GM21390 (cell line): ENCODE measurements around the gene MAP3K14.
A peak's percentile ranks its signal among the peaks of the same experiment; 100 is the strongest.
"Not testable (repeated sequence)": the region's sequence is repeated elsewhere in the genome, so short reads cannot be mapped to it uniquely, and the experiment has no call there.

ENCODE experiments used
- ATAC-seq: cut with Tn5 transposase; IDR thresholded peaks from one replicate; pipeline ENCODE4 v1.9.1; 2021; ENCODE audit not compliant: unreplicated experiment

Gene MAP3K14

DNA sequence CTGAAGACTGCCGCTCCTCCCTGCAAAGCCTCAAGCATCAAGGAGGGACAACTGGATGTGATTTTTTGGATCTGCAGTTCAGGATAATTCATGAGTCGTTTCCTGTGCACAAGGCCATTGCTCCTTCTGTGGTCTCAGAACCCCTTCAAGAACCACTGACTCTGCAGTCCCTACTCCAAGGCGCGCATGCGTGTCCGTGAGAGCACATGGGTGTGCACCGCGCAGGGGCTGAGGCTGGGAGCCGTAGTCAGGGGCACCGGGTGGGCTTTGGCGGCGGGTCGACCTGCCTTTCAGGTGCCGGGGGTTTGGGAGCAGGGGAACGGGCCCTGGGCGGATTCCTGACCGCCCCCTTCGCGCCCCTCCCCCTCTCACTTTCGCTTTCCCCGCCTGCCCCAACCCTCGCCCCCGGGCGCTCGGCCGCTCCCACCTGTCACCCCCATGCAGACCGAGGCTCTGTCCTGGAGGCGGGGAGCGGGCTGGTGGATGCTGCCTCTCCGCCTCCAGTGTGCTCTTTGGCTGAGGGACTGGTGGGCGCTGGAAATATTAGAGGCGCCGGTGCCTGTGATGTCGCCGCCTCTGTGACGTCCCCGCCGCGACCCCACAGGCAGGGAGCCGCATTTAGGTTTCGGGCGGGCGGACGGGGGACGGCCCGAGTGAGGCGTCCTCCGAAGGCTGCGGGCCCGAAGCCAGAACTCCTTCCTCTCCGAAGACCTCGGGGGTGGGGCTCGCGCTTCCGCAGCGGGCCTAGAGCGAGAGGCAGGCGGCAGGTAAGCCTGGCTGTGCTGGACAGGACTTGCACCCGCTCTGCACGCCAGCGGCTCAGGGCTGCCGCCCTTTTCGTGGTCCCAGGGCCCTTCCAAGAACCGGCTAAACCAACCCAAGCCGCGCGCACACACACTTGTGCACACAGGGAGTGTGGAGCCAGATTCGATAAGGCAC lies 55.0 kb downstream of the MAP3K14 start, which contains the start of gene SPATA32:
TSS of gene SPATA32 (minus strand) at position 518 of the 939 bp plus-strand sequence. CDS start at position 440, 78 bp downstream.
- no peak for ATAC-seq

GRCh38 chr17:45260204-45260783 lies 56.5 kb downstream of the MAP3K14 start:
- ATAC-seq, result no peak

DNA sequence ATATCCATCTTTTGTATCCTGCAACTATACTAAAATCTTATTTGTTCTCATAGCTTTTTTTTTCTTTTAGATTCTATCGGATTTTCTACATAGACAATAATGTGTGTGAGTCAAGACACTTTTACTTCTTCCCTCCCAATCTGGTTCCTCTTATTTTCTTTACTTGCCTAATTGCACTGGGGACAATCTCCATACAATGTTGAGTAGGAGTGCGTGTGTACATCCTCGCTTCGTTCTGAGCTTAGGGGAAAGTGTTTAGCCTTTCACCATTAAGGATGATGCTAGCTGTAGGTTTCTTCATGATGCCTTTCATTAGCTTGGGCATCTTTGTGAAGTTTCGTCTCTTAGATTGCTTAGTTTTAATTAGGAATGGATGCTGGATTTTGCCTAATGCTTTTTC lies 57.8 kb downstream of the MAP3K14 start:
- ATAC-seq, result no peak

DNA sequence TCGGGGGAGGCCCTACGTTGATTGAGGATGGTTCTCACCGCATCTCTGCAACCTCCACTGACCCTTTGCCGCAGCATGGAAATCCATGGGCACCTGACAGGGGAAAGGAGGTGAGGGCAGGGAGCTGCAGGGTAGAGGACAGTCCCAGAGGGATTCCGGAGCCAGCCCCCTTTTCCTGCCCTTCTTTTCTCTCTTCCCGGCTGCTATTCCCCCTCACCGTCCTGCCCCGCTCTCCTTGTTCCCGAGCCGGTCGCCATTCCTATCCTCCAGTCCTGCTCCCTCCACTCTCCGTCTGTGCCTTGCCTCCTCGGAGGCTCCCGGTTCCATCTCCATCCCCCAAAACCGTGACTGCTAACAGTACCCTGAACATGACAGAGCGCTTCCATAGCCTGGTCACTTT lies 59.7 kb downstream of the MAP3K14 start:
- ATAC-seq, result no peak

DNA sequence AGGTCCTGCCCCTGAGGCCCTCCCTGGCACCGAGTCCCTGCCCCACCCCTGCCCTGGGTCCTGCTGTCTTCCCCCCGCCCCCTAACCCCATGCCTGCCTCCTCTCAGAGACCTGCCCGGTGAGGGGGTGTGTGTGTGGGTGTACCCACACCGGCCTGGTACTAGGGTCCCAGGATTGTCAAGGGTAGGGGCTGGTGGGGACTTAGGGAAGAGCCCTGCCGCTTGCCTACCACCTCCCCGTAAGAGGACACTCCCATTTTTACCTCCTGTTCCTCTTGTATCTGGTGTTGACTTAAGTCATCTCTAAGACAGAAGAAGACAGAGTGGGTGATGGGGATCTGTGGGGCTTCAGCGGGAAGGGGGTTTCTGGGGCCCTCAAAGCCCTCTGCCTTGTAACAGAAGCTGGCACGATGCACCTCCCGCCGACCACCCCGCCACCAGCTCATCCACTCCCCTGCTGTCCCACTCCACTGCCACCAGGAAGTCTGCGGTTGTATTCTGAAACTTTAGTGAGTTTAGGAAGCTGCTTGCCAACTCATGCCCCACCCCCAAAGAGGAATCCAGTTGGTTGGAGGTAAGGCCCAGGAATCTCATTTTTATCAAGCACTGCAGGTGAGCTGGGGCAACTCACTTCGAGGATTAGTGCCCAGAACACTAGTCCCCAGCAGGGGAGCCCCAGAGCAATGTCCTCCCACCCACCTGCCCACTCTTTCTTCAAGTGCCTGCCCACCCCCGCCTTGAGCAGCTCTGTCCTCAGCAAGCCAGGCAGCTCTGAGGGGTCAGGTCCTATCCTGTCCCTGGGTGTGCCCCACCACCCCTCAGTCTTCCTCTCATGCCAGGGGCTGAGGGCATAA lies 60.5 kb downstream of the MAP3K14 start:
- no peak for ATAC-seq

DNA sequence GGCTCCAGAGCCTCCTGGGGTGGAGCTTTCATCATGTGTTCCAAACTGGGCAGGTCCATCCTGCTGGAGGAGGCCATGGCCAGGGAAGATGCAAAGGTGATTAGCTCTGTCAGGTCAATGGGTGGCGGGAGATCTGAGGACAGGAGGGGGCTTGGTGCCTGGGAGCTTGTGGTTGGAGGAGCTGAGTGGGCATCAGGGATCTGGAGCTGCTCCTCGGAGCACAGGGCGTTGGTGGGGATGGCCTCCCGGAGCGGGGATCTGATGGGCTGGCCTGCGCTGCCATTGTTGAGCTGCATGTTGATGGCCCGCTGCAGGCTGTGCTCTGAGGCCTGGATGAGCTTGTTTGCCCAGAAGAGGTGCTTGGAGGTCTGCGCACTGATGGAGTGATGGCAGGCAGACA lies 61.5 kb downstream of the MAP3K14 start:
- ATAC-seq, result no peak

GRCh38 chr17:45253879-45254278 lies 62.9 kb downstream of the MAP3K14 start:
- ATAC-seq, result no peak

DNA sequence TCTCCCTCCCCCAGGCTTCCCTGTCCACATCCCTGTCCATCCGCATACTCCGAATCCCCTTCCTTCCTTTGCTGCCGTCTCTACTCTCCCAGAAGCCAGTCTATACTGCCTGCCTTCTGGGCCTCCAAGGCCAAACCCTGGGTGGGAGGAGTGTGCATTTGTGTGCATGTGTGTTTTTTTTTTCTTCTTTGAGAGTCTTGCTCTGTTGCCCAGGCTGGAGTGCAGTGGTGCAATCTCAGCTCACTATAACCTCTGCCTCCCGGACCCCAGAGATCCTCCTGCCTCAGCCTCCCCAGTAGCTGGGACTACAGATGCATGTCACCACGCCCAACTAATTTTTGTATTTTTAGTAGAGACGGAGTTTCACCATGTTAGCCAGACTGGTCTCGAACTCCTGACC lies 63.6 kb downstream of the MAP3K14 start:
- ATAC-seq, result not testable (repeated sequence)

DNA sequence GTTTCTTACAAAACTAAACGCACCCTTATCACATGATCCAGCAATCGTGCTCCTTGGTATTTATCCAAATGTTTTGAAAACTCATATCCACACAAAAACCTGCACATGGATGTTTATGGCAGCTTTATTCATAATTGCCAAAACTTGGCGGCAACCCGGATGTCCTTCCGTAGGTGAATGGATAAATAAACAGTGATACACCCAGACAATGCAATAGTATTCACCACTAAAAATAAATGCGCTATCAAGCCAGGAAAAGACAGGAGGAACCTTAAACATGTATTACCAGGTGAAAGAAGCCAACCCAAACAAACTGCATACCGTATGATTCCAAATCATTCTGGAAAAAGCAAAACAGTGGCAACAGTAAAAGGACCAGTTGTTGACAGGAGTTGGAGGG lies 64.9 kb downstream of the MAP3K14 start:
- no peak for ATAC-seq

DNA sequence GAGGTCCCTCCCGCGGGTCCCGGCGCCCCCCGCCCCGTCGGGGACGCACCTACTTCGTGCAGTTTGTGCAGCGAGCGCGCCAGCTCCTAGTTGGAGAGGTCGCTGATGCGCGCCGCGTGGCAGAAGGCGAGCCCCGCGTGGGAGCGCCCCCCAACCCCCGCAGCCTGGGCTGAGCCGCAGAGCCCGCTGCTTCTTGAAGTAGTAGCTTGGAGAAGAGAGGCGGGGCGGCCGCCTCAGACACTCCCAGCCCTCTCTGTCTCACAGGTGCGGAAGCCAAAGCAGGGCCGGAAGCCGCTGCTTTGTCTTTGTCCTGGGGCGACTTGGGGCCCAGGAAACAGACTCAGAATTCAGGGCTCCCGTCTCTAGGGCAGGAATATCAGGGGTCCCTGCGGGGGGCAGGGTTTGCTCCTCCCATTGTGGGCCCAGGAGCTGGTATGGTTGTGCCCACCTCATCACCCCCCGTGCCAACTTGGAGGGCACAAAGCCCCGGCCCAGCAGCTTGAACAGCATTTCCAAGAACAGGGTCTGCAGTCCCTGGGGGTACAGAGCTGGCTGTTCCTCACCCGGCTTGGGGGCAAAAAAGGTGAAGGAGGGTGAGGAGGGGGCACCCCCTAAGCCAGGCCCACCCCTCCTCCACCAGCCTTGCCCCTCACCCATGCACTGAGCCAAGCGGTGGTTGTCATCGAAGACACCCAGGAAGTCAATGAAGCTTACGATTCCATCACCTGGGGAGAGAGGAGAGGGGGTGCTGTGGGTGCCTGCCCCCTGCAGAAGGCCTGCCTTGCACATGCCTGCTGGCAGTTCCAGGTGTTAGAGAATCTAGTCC lies 68.5 kb downstream of the MAP3K14 start:
- peak; percentile 49 for ATAC-seq

DNA sequence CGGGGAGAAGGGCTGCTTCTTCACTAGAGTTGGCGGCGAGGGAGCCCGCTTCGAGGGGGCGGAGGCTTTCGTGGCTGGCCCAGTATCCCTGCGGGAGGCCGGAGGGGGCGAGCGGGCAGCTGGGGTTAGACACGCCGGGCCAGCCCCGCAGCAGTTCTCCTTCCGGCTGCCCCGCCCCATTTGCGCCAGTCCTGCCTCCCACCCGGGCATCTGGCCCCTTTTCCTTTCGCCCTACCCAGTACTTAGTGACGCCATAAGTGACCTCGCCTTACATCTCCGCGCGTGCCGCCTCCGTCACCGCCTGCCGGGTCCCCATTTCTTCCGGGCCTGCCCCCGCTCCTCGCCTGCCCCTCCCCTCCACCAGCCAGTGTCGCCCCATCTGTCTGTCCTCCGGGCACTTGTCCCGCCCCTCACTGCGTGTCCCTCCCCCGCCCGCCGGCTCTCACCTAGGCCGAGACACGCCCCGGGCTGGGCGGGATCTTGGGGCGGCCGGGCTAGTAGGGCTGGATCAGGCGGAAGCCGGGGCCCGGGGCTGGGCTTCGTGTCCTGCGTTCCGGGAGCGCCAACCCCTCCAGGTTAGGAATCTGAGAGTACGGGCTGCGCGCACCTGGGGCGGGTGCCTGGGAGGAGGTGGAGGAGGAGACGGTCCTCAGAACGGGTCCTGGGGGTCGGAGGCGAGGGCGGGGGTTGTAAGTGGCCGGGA lies 69.2 kb downstream of the MAP3K14 start:
- ATAC-seq, result peak; percentile 71

- no peak for ATAC-seq
These were observed 69.9 kb downstream of the MAP3K14 start for GRCh38 chr17:45246861-45247428.

DNA sequence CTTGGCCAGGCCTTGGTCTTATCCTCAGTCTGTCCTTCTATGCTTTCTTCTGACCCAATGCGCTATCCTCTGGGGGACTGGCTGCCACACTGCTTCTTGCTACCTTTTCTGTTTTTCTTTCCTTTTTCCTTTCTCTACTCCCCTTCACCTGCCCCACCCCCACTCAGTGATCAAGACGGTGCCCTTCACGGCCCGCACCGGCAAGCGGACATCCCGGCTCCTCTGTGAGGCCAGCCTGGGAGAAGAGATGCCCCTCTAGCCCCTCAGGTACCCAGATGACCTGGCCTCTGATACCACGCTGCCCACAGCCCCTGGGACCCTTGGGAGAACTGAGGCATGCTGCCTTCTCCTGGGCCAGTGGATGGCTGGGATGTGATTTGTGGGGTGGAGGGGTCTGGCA lies 70.5 kb downstream of the MAP3K14 start:
- ATAC-seq, result no peak

DNA sequence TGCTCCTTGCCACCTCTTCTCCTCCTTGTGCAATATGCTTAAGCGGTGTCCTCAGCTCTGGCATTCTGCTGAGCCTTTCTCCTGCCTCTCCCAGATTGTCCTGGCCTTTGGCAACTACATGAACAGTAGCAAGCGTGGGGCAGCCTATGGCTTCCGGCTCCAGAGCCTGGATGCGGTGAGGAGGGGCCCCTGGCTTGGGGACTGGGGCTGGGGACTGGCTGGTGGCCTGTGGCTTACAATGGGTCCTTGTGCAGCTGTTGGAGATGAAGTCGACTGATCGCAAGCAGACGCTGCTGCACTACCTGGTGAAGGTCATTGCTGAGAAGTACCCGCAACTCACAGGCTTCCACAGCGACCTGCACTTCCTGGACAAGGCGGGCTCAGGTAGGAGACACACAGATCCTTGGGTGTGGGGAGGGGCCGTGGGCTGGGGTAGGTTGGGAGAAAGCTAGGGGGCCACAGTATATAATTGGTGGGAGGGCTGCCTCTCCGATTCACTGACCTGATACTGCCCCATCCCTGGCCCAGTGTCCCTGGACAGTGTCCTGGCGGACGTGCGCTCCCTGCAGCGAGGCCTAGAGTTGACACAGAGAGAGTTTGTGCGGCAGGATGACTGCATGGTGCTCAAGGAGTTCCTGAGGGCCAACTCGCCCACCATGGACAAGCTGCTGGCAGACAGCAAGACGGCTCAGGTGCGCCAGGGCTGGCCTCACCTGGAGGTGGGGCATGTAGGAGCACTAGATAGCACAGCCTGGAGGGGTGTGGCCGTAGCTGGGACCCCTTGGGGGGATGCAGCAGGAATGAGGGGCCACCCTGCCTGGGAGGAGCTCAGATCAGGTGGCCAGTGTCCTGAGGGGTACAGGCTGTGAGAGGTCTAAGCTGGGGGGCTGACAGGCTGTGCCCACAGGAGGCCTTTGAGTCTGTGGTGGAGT lies 71.8 kb downstream of the MAP3K14 start:
- ATAC-seq, result no peak

DNA sequence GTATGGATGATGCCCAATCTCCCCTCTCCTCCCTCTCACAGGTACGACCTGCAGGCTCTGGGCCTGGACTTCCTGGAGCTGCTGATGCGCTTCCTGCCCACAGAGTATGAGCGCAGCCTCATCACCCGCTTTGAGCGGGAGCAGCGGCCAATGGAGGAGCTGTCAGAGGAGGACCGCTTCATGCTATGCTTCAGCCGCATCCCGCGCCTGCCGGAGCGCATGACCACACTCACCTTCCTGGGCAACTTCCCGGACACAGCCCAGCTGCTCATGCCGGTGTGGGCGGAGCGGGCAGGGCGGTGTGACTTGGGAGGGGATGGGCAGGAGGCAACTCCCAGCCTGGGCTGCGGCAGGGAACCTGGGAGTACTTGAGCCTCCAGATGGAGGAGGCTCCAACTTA lies 73.1 kb downstream of the MAP3K14 start:
- no peak for ATAC-seq

DNA sequence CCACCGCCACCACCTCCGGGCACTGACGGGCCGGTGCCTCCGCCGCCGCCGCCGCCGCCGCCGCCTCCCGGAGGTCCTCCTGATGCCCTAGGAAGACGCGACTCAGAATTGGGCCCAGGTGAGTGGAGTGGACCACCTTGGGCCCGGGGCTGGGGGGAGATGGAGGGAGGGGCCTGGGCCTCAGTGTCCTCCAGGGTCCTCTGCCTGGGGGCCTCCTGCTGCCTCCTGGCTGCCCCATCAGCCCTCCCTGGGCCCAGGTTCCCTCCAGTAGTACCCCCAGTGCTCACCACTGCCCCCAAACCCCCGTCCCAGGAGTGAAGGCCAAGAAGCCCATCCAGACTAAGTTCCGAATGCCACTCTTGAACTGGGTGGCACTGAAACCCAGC lies 74.8 kb downstream of the MAP3K14 start:
- ATAC-seq, result no peak

- no peak for ATAC-seq
These were observed 75.3 kb downstream of the MAP3K14 start for GRCh38 chr17:45241328-45242028.

- no peak for ATAC-seq
These were observed 75.9 kb downstream of the MAP3K14 start for GRCh38 chr17:45240905-45241327.
